Neuronal stem cell (in vitro differentiated cells): Measurements from ENCODE around the gene NLGN3. TPM values are rescaled to one million over a fixed set of nuclear protein-coding genes. Genes with fewer than 3 reads are reported as not detected.

ENCODE experiments used
- DNase-seq: peaks from one replicate; pipeline ENCODE4 v3.0.0-alpha.2; 2013; ENCODE audit warnings: low spot score
- H2AFZ ChIP-seq: one replicate; pipeline ENCODE4 v1.6.1; 2013; ENCODE audit warnings: mild to moderate bottlenecking, low read length, inconsistent platforms
- H2AK5ac ChIP-seq: 2 replicates; pipeline ENCODE4 v1.6.1; 2013; ENCODE audit warnings: low read depth, mild to moderate bottlenecking, inconsistent platforms, low read length, moderate library complexity, mixed read lengths
- H2BK120ac ChIP-seq: 2 replicates; pipeline ENCODE4 v1.6.1; 2013; ENCODE audit warnings: low read depth, mild to moderate bottlenecking, inconsistent platforms, low read length, moderate library complexity, mixed read lengths
- H2BK12ac ChIP-seq: one replicate; pipeline ENCODE4 v1.6.1; 2013; ENCODE audit warnings: low read length, inconsistent platforms
- H2BK15ac ChIP-seq: 2 replicates; pipeline ENCODE4 v1.6.1; 2013; ENCODE audit warnings: mild to moderate bottlenecking, low read length, inconsistent platforms, mixed read lengths
- H2BK5ac ChIP-seq: one replicate; pipeline ENCODE4 v1.6.1; 2013; ENCODE audit warnings: inconsistent platforms, mild to moderate bottlenecking, low read length, moderate library complexity
- H3K14ac ChIP-seq: one replicate; pipeline ENCODE4 v1.6.1; 2013; ENCODE audit warnings: low read length, inconsistent platforms
- H3K18ac ChIP-seq: 2 replicates; pipeline ENCODE4 v1.6.1; 2013; ENCODE audit warnings: low read length, inconsistent platforms
- H3K23ac ChIP-seq: 2 replicates; pipeline ENCODE4 v1.6.1; 2013; ENCODE audit warnings: low read depth, mild to moderate bottlenecking, mixed read lengths, low read length, inconsistent platforms; ENCODE audit not compliant: poor library complexity
- H3K27ac ChIP-seq: replicated peaks from 3 replicates; pipeline ENCODE4 v1.5.1; 2013; ENCODE audit warnings: low read length, inconsistent platforms
- H3K27me3 ChIP-seq, 3 experiments: 2 replicates each; pipeline ENCODE4 v1.6.1; 2013; ENCODE audit warnings: low read length in 3 of 3, mild to moderate bottlenecking in 2 of 3, inconsistent platforms in 1 of 3, low read depth in 1 of 3, mixed read lengths in 1 of 3, moderate library complexity in 1 of 3; ENCODE audit not compliant: control insufficient read depth in 3 of 3, insufficient read depth in 3 of 3
- H3K36me3 ChIP-seq, 2 donors: replicated peaks in 1 of 2; 2 replicates each; pipeline ENCODE4 v1.6.1; 2013; ENCODE audit warnings: low read length in 2 of 2; ENCODE audit not compliant: control insufficient read depth in 2 of 2, insufficient read depth in 2 of 2
- H3K4ac ChIP-seq: 2 replicates; pipeline ENCODE4 v1.6.1; 2013; ENCODE audit warnings: inconsistent platforms, mild to moderate bottlenecking, low read length, moderate library complexity
- H3K4me1 ChIP-seq, 2 donors: 1 replicate in 1 of 2; 2 replicates in 1 of 2; pipeline ENCODE4 v1.6.1; 2013; ENCODE audit warnings: low read length in 2 of 2, low read depth in 1 of 2; ENCODE audit not compliant: control insufficient read depth in 2 of 2, insufficient read depth in 1 of 2
- H3K4me2 ChIP-seq: one replicate; pipeline ENCODE4 v1.6.1; 2013; ENCODE audit warnings: mild to moderate bottlenecking, low read length, inconsistent platforms; ENCODE audit not compliant: insufficient read depth, poor library complexity, severe bottlenecking
- H3K4me3 ChIP-seq, 2 donors: 2 replicates each; pipeline ENCODE4 v1.5.1; 2013; ENCODE audit warnings: low read length in 2 of 2, mild to moderate bottlenecking in 2 of 2, inconsistent platforms in 1 of 2, moderate library complexity in 1 of 2
- H3K79me1 ChIP-seq: one replicate; pipeline ENCODE4 v1.6.1; 2013; ENCODE audit warnings: low read depth, mild to moderate bottlenecking, inconsistent platforms, low read length, moderate library complexity
- H3K9ac ChIP-seq: one replicate; pipeline ENCODE4 v1.6.1; 2013; ENCODE audit warnings: mild to moderate bottlenecking, low read depth, low read length, inconsistent platforms; ENCODE audit not compliant: poor library complexity
- H3K9me3 ChIP-seq, 2 donors: replicated peaks in 1 of 2; 2 replicates each; pipeline versions ENCODE3 to v1.6.1; 2013; ENCODE audit warnings: low read length in 2 of 2, mild to moderate bottlenecking in 2 of 2, inconsistent platforms in 1 of 2, low read depth in 1 of 2, mixed read lengths in 1 of 2, moderate library complexity in 1 of 2; ENCODE audit not compliant: control insufficient read depth in 2 of 2, insufficient read depth in 1 of 2
- H4K8ac ChIP-seq: one replicate; pipeline ENCODE4 v1.6.1; 2013; ENCODE audit warnings: low read depth, mild to moderate bottlenecking, inconsistent platforms, low read length, moderate library complexity
- H4K91ac ChIP-seq: one replicate; pipeline ENCODE4 v1.6.1; 2013; ENCODE audit warnings: low read length, low read depth, mild to moderate bottlenecking, inconsistent platforms; ENCODE audit not compliant: poor library complexity
- WGBS, 2 donors: extraction: QIAGEN DNeasy Blood & Tissue Kit; methylation state at CpG; one replicate each; pipeline ENCODE4 v1.1.7; 2013; ENCODE audit warnings: missing lambda C conversion rate in 2 of 2, mixed read lengths in 1 of 2; ENCODE audit not compliant: insufficient read length in 2 of 2, insufficient replicate concordance in 1 of 2; ENCODE audit errors: extremely low coverage in 2 of 2; 5-methylcytosine and 5-hydroxymethylcytosine counted together
- polyA plus RNA-seq, 2 experiments: library from polyadenylated mRNA; stranded (reverse); fragments of 200-250 nt; gene quantifications; one replicate each; pipeline ENCODE4 v1.2.3, GENCODE V29; 2013

Gene NLGN3
- 28.0 TPM for polyA plus RNA-seq (2013, experiment 1 of 2)
- polyA plus RNA-seq (2013, experiment 2 of 2) = 27.1 TPM

- no peak within 1 kb of the TSS for H2BK120ac ChIP-seq
- DNase-seq = no peak
- H3K36me3 ChIP-seq = peaks cover 2 to 30% of the 10 kb centered on the region in 2 donors
- no peak within 1 kb of the TSS for H3K23ac ChIP-seq
- peak within 1 kb of the TSS; percentile 73 for H2AFZ ChIP-seq
- H2BK5ac ChIP-seq = peak within 1 kb of the TSS; percentile 39
- no peaks in the 10 kb centered on the region for H3K9me3 ChIP-seq
- H3K18ac ChIP-seq = peak within 1 kb of the TSS; percentile 85
- peaks cover 9% of the 10 kb centered on the region for H3K79me1 ChIP-seq
- no peak within 1 kb of the TSS for H4K8ac ChIP-seq
- H4K91ac ChIP-seq = no peak within 1 kb of the TSS
- H2BK15ac ChIP-seq = no peak within 1 kb of the TSS
- H3K4me2 ChIP-seq = peak within 1 kb of the TSS; percentile 75
- peak within 1 kb of the TSS; percentile 48 to 91 for H3K4me3 ChIP-seq
- H3K14ac ChIP-seq = no peak within 1 kb of the TSS
- H2BK12ac ChIP-seq = no peak within 1 kb of the TSS
- peaks cover 8 to 13% of the 10 kb centered on the region in 2 donors for H3K4me1 ChIP-seq
- H3K4ac ChIP-seq = no peak within 1 kb of the TSS
- no CpG with 5 or more reads among the region's 28 CpGs for WGBS, 2 donors
- no peaks in the 10 kb centered on the region for H3K27me3 ChIP-seq
- peak within 1 kb of the TSS; percentile 66 for H3K27ac ChIP-seq
- peak within 1 kb of the TSS; percentile 75 for H2AK5ac ChIP-seq
- peak within 1 kb of the TSS; percentile 0 for H3K9ac ChIP-seq
Observed at GRCh38 chrX:71144651-71145050, at the start of gene NLGN3. Gene NLGN3 (plus strand): TSS chrX:71144841. CDS start chrX:71147750, 2,909 bp downstream.

- DNase-seq = no peak
- Histone ChIP-seq H3K9me3 (no peaks in the 10 kb centered on the region), H2AFZ (peak overlapping the region; percentile 77), H3K27me3 (peaks cover 0 to 23% (median 10%) of the 10 kb centered on the region in 3 experiments), H3K4me1 (peaks cover 2 to 5% of the 10 kb centered on the region in 2 donors), H3K4me3 (peak overlapping the region; percentile 48 to 78), H3K14ac (no peak overlapping the region), H3K79me1 (no peaks in the 10 kb centered on the region), H2BK120ac (no peak overlapping the region), H3K4me2 (peak overlapping the region; percentile 52), H4K91ac (no peak overlapping the region), H3K23ac (no peak overlapping the region), H2AK5ac (no peak overlapping the region), H3K36me3 (no peaks in the 10 kb centered on the region), H3K4ac (no peak overlapping the region), H2BK15ac (no peak overlapping the region), H2BK12ac (no peak overlapping the region), H3K27ac (no peak overlapping the region), H4K8ac (no peak overlapping the region), H2BK5ac (no peak overlapping the region), H3K18ac (no peak overlapping the region), H3K9ac (no peak overlapping the region)
- WGBS, 2 donors = no CpG with 5 or more reads among the region's 6 CpGs
Observed at GRCh38 chrX:71095033-71095432, 49.6 kb upstream of the NLGN3 start.

GRCh38 chrX:71095555-71095980 is 49.1 kb upstream of the NLGN3 start, which contains the start of gene FOXO4:
Gene FOXO4 (plus strand): TSS chrX:71095851. CDS start chrX:71096529, 678 bp downstream.
- H2BK120ac ChIP-seq = no peak within 1 kb of the TSS
- no peak within 1 kb of the TSS for H2AK5ac ChIP-seq
- WGBS, 2 donors = no CpG with 5 or more reads among the region's 29 CpGs
- H3K9me3 ChIP-seq = no peaks in the 10 kb centered on the region
- no peak within 1 kb of the TSS for H2BK12ac ChIP-seq
- peak within 1 kb of the TSS; percentile 80 for H3K18ac ChIP-seq
- H4K8ac ChIP-seq = no peak within 1 kb of the TSS
- no peak within 1 kb of the TSS for H4K91ac ChIP-seq
- H3K27me3 ChIP-seq = peaks cover 0 to 23% (median 10%) of the 10 kb centered on the region in 3 experiments
- H3K27ac ChIP-seq = no peak within 1 kb of the TSS
- no peaks in the 10 kb centered on the region for H3K79me1 ChIP-seq
- no peaks in the 10 kb centered on the region for H3K36me3 ChIP-seq
- no peak within 1 kb of the TSS for H3K14ac ChIP-seq
- no peak within 1 kb of the TSS for H2BK5ac ChIP-seq
- H3K9ac ChIP-seq = peak within 1 kb of the TSS; percentile 72
- peaks cover 2 to 5% of the 10 kb centered on the region in 2 donors for H3K4me1 ChIP-seq
- peak within 1 kb of the TSS; percentile 77 for H2AFZ ChIP-seq
- H3K23ac ChIP-seq = no peak within 1 kb of the TSS
- peak; percentile 76 for DNase-seq
- H2BK15ac ChIP-seq = no peak within 1 kb of the TSS
- H3K4me3 ChIP-seq = peak within 1 kb of the TSS; percentile 48 to 85
- peak within 1 kb of the TSS; percentile 62 for H3K4me2 ChIP-seq
- H3K4ac ChIP-seq = no peak within 1 kb of the TSS

- Histone ChIP-seq H2BK120ac (no peak overlapping the region), H3K27ac (no peak overlapping the region), H3K4me3 (peak overlapping the region; percentile 48 to 85), H3K14ac (no peak overlapping the region), H3K4me1 (peaks cover 2 to 5% of the 10 kb centered on the region in 2 donors), H3K23ac (no peak overlapping the region), H3K27me3 (peaks cover 0 to 23% (median 10%) of the 10 kb centered on the region in 3 experiments), H3K9me3 (no peaks in the 10 kb centered on the region), H3K9ac (peak overlapping the region; percentile 72), H2BK15ac (no peak overlapping the region), H3K4ac (no peak overlapping the region), H3K4me2 (peak overlapping the region; percentile 62), H4K91ac (no peak overlapping the region), H4K8ac (no peak overlapping the region), H2AFZ (peak overlapping the region; percentile 77), H2BK5ac (no peak overlapping the region), H3K18ac (peak overlapping the region; percentile 80), H3K36me3 (no peaks in the 10 kb centered on the region), H3K79me1 (no peaks in the 10 kb centered on the region), H2BK12ac (no peak overlapping the region), H2AK5ac (no peak overlapping the region)
- WGBS, 2 donors = no CpG with 5 or more reads among the region's 46 CpGs
- no peak for DNase-seq
Observed at GRCh38 chrX:71095981-71096759, 48.5 kb upstream of the NLGN3 start.
